SK-N-MC (cell line): ENCODE data around the gene PLA2G1B.

Experiments
- EZH2 ChIP-seq: fragments of 200-600 bp; sonication (generic); IDR thresholded peaks from one replicate; pipeline ENCODE4 v1.6.1; 2017; ENCODE audit warnings: antibody characterized with exemption
- FOXP2 ChIP-seq: optimal IDR thresholded peaks from 2 replicates; pipeline ENCODE3; 2011; ENCODE audit warnings: mild to moderate bottlenecking, moderate library complexity; ENCODE audit not compliant: insufficient read depth; ENCODE audit errors: extremely low read length, control extremely low read depth
- POLR2AphosphoS5 ChIP-seq: IDR thresholded peaks from 2 replicates; pipeline ENCODE4 v1.6.1; 2012; ENCODE audit warnings: mild to moderate bottlenecking, low read depth, low read length, borderline replicate concordance

- TF ChIP-seq EZH2 = no peak
- TF ChIP-seq POLR2AphosphoS5 = no peak
- no peak for TF ChIP-seq FOXP2
These were observed 39.3 kb upstream of the PLA2G1B start for GRCh38 chr12:120366845-120367232.
